ENCODE results near the gene BOK.
"Not testable (repeated sequence)": the region's sequence is repeated elsewhere in the genome, so short reads cannot be mapped to it uniquely, and the experiment has no call there.

Gene BOK

DNA sequence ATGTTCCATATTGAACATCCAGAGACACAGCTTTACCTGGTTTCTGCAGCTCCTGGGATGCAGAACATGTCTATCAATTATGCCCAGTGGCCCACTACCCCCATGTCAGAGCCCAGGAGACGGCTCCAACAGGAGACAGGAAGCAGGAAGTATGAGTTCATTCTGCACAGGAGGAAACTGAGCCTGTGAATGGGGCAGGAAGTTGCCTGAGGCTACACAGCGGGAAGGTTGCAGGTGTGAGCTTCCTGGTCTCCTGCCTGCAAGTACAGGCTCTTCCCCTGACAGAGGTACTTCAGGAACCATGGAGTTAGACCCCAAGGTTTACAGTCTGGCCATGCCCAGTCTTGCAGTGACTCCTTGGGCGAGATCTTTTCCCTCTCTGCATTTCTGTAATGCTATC, 2.8 kb upstream of the BOK start:
- DNase-seq (ENCODE audit: low read depth in 2 of 3, low spot score in 1 of 3) = no peak

DNA sequence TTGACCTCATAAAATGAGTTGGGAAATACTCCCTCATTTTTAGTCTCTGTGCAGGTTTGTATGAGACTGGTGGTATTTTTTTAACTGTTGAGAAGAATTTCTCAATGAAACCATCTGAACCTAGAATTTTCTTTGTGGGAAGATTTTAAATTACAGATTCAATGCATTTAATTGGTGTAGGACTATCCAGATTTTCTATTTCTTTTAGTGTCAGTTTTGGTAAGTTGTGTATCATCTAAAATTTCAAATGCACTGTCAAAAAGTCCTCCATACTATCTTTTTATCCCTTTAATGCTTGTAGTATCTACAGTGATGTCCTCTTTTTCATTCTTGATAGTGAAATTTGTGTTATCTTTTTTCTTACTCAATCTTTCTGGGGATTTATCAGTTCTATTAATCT, 1.8 kb upstream of the BOK start:
- DNase-seq (ENCODE audit: low read depth in 2 of 3, low spot score in 1 of 3) = no peak

DNA sequence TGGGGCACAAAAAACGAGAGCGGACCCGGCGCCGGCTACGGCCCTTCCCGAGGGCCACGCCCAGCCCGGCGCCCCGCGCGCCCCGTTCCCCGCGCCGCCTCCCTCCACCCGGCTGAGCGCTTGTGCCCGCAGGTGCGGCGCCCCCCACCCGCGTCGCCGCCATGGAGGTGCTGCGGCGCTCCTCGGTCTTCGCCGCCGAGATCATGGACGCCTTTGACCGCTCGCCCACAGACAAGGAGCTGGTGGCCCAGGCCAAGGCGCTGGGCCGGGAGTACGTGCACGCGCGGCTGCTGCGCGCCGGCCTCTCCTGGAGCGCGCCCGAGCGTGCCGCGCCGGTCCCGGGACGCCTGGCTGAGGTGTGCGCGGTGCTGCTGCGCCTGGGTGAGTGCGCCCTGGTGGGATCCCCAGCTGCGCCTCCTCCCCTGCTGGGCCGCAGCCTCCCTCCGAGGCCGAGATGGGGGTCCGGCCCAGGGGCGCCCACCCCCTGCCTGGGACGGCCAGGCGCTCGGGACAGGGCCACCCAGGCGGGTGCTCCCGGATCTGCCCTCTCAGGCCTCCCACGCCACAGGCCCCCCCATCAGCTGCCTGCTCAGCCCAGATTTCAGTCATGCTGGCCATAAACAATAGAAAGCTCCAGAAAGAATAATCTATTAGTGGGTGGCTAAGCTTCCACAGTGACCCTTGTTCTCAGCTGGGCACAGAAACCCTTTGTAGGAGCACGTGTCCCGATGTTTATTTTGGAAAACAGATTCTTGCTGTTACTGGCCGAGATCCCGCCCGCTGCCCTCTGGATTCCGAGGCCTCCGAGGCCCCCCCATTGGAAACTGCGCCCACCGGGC, 997 bp downstream of the BOK start:
- no peak for DNase-seq (ENCODE audit: low read depth in 2 of 3, low spot score in 1 of 3)

DNA sequence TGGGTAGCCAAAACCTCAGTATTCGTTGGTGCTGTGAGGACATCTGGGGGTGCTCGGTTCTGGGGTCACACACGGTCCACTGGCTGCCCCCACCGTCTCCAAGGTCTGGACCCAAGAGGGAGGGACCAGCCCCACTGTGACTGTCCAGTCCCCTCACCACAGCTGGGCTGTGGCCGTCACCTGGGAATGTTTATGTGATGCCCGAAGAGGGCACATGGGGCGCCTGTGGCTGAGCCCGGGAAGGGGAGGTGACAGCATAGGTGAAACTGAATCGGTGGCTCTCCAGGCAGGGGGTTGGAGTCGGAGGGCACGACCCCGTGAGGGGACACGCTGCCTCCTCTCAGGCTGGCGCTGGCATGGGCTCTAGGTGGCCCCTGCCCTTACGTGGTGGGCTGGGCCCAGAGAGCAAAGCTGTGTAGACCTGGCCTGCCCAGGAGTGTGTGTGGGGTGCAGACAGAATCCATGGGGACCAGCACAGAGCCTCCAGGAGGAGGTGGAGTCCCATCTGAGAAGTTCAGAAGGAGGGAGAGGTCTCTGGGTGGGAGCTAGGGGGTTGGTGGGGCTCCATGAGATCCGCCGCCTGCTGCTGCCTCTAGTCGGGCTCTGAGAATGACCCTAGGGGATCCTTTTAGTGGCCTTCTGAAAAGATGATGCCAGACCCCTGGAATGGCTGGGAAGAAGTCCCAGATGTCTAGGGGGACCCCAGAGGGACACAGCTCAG, 1.8 kb downstream of the BOK start:
- no peak for DNase-seq (ENCODE audit: low read depth in 2 of 3, low spot score in 1 of 3)

DNA sequence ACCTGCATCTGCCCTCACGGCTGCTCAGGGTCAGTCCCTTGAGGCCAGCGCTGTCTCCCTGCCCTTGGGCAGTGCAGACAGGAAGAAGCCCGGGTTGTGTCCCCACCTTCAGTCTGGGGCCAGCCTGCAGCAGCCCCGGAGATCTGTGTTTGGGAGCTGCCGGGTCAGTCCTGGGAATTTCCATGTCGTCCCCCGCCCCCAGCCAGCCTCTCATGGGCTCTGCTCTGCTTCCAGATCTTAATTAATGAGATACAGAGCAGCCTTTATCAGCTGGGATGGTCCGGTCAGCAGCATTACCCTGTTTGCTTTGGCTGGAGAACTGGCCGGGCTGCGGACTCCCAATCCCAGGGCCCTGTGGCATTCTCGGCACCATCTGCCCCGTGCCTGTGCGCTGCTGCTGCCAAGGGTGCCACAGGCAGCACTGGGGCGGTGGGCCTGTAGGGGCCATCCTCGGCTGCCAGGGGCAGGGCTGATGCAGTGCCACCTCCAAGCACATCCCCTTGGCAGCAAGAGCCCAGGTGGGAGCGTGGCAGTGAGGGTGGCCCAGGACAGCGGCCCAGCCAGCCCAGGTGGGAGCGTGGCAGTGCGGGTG, 2.4 kb downstream of the BOK start:
- DNase-seq (ENCODE audit: low read depth in 2 of 3, low spot score in 1 of 3) = no peak

DNA sequence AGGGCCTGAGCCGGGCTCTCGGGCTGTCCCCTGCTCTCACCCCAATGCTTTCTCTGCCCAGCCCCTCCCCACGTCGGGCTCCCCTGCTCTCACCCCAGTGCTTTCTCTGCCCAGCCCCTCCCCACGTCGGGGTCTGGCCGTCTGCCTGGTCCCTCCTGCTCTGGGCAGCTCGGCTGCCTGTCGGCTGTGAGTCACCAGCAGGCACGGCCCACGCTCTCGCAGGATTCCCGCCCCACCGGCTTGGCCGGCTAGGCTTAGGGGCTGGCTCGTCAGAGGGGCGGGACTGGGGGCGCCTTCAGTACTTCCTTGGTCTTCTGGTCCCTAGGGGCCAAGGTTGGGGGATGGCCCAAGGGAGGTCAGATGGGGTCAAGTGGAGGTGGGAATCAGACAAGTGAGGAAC, 3.3 kb downstream of the BOK start:
- DNase-seq (ENCODE audit: low read depth in 2 of 3, low spot score in 1 of 3) = no peak

DNA sequence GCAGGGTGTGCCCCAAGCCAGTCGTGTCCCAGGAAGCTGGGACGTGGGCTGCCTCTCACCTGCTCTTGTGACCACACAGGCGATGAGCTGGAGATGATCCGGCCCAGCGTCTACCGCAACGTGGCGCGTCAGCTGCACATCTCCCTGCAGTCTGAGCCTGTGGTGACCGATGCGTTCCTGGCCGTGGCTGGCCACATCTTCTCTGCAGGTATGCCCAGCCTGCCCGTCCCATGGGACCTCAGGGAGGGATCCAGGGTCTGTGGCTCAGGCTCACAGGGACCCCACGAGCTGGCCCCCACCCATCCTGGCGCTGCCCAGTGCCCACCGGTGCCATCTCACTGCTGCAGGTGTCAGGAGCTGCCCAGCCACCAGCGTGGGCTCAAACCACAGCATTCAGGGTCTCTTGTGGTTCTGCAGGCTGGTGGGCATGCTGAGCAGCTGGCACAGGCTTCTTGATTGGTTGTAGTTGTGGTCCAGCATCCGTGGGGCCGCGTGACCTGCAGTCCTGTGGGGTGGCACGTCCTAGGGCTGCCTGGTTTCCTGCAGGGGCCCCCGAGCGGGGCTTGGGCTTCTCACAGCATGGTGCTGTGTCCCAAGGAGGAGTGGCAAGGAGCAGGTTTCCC, 3.8 kb downstream of the BOK start:
- DNase-seq (ENCODE audit: low read depth in 2 of 3, low spot score in 1 of 3) = no peak

DNA sequence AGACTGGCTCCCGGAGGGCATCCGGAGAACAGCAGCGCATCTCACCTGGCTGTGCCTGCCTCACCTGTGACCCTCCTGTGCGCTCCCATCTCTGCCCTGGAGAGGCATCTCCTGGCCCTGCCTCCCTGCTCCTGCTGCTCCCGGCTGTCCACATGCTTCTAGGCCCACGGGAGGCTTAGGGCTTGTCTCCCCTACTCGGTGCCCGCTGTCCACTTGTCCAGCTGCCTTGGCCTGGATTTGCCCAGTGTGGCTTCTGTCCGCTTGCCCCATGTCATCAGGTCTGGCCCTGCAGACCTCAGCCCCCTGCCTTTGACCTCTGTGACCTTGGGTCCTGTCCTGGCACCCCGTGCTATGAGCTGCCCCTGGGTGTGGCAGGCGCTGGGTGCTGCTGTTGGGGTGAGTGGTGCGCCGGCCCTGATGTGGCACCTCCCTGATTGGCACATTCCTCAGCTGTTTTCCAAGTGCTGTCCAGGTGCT, 4.5 kb downstream of the BOK start:
- DNase-seq (ENCODE audit: low read depth in 2 of 3, low spot score in 1 of 3) = no peak

DNA sequence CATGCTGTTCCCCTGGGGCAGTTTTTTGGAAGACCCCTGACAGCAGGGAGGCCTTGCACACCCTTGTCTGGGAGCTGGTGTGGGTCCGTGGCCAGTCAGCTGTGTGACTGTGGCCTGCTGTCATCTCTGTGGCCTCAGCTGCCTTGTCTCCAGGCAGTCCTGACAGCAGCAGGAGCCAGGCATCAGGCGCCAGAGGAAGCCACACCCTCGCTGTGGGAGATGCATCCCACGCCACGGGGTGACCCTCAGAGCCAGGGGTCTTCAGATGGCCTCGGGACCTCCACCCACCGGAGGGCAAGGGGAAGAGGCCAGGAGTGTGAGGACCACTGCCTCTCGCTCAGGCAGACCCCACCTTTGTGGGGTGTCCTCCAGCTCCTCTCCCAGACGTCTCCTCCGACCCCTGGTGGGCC, 5.0 kb downstream of the BOK start:
- no peak for DNase-seq (ENCODE audit: low read depth in 2 of 3, low spot score in 1 of 3)

DNA sequence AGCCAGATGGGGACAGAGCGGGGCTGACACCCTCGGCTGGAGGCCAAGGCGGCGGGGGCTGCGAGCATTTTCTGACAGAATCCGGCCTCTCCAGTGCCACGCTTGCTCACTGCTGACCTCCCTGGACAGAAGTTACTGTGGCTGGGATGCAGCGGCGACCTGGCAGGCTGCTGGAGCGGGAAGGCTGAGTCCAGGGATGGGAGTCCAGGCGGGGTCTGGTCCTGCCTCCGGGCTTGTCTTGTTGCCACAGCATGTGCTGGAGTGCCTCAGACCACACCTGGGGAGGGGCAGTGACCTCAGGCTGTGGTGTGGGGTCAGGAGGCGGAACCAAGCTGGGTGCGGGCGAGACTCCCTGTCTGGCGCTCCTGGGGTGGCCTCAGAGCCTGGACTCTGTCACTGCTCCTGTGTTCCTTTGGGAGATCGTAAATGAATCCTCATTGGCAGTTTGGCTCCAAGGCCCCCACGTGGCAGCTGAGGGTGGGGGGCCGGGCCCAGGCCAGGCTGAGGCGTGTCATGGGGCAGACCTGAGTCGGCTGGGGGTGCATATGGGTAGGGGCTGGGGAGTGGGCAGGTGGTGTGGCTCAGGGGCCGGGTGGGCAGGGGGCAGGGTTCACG, 5.5 kb downstream of the BOK start:
- no peak for DNase-seq (ENCODE audit: low read depth in 2 of 3, low spot score in 1 of 3)

DNA sequence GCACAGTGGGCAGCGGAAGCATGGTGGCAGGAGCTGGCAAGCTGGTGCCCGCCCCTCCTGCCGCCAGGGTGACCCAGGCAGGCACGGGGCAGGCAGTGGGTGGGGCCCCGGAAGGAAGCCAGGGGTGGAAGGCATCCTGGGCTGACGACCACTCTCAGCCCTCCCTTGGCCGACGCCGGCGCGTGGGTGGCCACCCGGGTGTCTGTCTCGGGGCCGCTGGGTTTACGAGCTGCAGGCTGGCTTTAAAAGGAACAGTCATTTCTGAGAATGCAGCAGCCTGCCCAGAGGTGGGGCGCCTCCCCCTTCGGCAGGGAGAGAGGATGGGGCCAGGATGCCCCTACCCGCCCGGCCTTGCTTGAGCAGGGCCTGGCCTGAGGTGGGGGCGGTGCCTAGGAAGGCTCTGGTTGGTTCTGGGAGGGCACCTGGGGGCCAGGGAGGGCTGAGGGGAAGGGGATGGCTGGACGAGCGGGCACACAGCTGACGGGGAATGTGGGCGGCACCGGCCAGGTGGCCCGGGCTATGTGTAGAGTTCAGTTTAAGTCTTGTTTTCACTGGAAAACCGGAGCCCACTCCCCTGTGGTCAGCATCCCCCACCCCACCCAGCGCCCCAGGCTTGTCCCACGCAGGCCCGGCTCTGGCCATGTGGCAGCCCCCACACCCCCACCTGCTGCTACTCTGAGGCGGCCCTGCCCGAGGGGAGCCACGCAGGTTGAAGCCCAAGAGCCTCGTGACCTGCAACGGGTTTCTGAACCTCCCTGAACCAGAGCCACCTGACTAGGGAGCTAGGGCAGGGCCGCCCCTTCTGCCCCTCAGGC, 6.3 kb downstream of the BOK start:
- DNase-seq (ENCODE audit: low read depth in 2 of 3, low spot score in 1 of 3) = no peak

DNA sequence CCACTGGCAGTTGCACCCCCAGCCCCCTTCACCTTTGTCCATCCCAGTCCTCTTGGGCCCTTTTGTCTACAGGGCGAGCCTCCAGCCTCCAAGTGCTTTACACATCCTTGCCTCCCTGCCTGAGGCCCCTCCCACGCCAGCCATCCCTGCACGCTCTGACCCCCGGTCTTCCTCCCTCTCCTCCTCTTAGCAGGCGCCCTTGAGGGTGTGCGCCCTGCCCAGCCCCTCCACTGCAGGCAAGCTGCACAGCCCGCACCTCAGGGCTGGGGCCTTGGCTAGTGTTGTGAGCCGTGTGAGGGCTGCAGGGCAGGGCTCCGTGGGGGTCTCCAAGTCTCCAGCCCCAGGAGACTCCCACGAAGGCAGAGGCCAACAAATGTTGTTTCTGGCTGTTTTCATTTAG, 6.9 kb downstream of the BOK start:
- DNase-seq (ENCODE audit: low read depth in 2 of 3, low spot score in 1 of 3) = no peak

DNA sequence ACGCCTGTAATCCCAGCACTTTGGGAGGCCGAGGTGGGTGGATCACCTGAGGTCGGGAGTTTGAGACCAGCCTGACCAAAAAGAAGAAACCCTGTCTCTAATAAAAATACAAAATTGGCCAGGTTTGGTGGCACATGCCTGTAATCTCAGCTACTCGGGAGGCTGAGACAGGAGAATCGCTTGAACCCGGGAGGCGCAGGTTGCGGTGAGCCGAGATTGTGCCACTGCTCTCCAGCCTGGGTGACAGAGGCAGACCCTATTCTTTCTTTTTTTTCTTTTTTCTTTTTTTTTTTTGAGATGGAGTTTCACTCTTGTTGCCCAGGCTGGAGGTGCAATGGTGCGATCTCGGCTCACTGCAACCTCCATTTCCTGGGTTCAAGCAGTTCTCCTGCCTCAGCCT, 7.5 kb downstream of the BOK start:
- not testable (repeated sequence) for DNase-seq (ENCODE audit: low read depth in 2 of 3, low spot score in 1 of 3)

DNA sequence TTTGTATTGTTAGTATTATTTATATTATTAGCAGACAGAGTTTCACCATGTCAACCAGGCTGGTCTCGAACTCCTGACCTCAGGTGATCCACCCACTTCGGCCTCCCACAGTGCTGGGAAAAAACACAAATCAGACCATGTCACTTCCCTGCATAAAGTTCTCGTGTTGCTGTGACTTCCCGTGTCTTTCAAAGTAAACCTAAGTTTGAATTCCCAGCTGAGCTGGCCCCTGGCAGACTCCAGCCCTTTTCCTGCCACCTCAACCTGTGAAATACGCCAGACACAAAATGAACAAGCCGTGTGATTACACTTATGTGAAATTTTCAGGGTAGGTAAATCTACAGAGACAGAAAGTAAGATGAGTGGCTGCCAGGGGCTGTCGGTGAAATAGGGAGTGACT, 7.9 kb downstream of the BOK start:
- DNase-seq (ENCODE audit: low read depth in 2 of 3, low spot score in 1 of 3) = no peak

DNA sequence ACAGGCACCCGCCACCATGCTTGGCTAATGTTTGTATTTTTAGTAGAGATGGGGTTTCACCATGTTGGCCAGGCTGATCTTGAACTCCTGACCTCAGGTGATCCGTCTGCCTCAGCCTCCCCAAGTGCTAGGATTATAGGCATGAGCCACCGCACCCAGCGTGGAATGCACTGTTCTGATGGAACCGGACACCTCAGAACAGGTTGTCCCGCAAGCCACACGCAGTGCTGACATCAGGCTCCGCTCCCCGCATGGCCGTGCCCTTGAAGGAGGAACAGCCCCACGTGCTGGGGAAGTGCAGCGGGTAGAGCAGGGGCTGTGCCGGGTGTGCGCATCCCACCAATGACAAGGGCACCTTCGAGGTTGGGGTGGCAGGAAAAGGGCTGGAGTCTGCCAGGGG, 8.7 kb downstream of the BOK start:
- DNase-seq (ENCODE audit: low read depth in 2 of 3, low spot score in 1 of 3) = not testable (repeated sequence)

DNA sequence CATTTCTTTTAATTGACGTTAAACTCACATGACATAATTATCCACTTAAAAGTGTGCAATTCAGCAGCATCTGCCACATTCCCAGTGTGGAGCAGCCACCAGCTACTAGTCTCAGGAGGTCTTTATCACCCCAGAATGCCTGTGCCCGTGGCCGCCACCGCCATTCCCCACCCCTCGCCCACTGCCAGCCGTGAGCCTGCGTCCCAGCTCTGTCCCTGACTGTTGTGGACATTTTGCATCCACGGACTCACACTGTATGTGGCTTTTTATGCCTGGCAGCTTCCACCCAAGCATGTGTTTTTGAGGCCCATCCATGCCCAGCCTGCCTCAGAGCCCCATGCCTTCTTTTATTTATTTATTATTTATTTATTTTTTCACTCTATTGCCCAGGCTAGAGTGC, 9.2 kb downstream of the BOK start:
- no peak for DNase-seq (ENCODE audit: low read depth in 2 of 3, low spot score in 1 of 3)

DNA sequence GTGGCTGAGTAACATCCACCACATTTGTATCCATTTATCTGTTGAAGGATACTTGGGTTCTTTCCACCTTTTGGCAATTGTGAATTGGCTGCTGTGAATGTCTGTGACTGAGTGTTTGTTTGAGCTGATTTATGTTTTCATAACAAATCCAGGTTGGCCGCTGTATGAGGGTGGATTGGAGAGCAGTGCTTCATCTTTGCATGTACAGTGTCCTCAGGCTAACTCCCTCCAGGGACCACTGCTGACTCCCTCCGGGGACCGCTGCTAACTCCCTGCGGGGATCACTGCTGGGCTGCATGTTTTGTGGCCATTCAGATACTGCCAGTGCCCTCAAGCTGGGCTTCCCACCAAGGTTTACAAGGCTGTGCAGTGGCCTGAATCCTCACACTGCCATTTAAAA, 10.2 kb downstream of the BOK start:
- no peak for DNase-seq (ENCODE audit: low read depth in 2 of 3, low spot score in 1 of 3)

DNA sequence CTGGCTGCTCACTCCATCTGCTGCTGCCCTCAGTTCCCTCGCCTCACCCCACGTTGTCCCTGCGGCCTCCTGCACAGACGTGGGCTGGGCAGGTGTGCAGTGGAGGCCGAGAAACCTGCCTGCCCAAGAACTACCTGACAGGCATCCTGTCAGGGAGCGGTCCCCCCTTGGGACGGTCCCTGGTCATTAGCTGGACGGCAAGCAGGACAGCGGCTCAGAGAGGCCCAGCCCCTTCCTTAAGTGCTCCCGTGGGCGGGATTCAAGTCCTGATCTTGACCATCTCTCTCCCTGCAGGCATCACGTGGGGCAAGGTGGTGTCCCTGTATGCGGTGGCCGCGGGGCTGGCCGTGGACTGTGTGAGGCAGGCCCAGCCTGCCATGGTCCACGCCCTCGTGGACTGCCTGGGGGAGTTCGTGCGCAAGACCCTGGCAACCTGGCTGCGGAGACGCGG, 11.3 kb downstream of the BOK start:
- DNase-seq (ENCODE audit: low read depth in 2 of 3, low spot score in 1 of 3) = no peak

DNA sequence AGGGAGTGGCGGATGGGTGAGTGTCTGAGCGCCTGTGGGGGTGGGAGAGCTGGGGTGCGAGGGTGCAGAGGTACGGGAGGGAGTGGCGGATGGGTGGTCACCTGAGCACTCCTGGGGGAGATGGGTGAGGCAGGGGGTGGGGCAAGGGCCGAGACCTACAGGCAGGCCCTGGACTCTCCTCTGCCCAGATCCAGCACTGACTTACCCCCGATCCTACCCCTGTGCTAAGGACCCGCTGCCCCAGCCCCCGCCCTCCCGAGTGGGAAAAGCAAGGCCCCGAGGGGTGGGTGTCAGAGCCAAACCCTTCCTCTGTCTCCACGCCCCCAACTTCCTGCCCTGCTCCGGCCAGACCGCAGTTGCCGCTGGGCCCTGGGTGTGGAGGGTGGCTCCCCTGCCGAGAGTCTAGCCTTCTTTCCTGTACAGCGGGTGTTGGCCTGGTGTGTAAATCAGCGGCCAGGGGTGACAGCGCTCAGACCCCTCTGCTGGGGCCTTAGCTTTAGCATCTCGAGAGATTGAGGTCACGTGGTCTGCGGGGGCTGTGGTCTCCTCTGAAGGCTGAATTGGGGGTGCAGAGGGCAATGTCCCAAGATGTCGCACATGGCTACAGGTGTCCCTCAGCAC, 12.5 kb downstream of the BOK start:
- DNase-seq (ENCODE audit: low read depth in 2 of 3, low spot score in 1 of 3) = no peak

Data from stimulated activated CD4-positive, alpha-beta T cell treated with anti-CD3 and anti-CD28 coated beads, Interleukin-12 subunit alpha, Interleukin-12 subunit beta, amount 100 ng/mL, for 48 hours (primary cell).